ENCODE measurements around the gene IGF2BP2. TPM values are rescaled to one million over a fixed set of nuclear protein-coding genes. Genes with fewer than 3 reads are reported as not detected.

The IGF2BP2 gene
- total and polyA plus RNA-seq, 11 donors: 5.9 to 21.8 (median 16.8) TPM

DNA sequence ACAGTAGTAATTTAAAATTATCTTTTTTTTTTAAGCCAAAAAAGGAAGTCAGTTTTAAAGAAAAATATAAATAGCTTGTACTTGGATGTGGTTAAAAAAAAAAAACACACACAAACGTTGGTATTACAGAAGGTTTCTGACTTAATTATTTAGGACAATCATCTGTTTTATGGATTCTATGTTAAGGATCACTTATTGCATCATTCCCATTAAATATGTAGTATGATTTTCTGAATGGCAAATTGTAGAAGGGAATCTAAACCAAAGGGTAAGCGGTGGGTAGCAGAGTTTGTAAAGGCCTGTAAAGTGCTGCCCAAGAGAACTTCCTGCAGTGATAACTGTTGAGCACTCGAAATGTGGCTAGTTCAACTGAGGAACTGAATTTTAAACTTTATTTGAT lies 230.8 kb downstream of the IGF2BP2 start:
- Histone ChIP-seq H3K27ac (no peak overlapping the region), H3K4me3 (no peak overlapping the region), H3K36me3 (peaks cover 0 to 84% (median 68%) of the 10 kb centered on the region in 9 donors), H3K27me3 (no peaks in the 10 kb centered on the region), H3K9me3 (no peaks in the 10 kb centered on the region), H3K4me1 (peaks cover 0 to 11% (median 3%) of the 10 kb centered on the region in 12 donors)
- TF ChIP-seq POLR2A (IDR thresholded peaks at IDR 0.05) (no peak), CTCF (IDR thresholded peaks at IDR 0.05) (no peak)
- ATAC-seq (no peak), DNase-seq (no peak)
- intact Hi-C loops (cut with DNase I): no loop called here
- 71 to 77% (median 75%) methylated on average over 3 of the region's 3 CpGs for WGBS, 4 donors

Small RNA genes within 50 kb of the gene (microRNA-seq; reads per million reads assigned to microRNA genes)
- 0 reads per million in 4 donors for gene MIR548AQ

Other genes with a start within 250 kb of the IGF2BP2 start
- gene SENP2, start 238.7 kb downstream of the IGF2BP2 start, total RNA-seq: 10 to 100 TPM; 19.3 to 42.4 (median 33.1) TPM
- 10 to 100 TPM in 1 of 2 donors, 1 to 10 TPM in 1; 7.7 to 25.9 TPM for gene SENP2, start 238.7 kb downstream of the IGF2BP2 start, polyA plus RNA-seq
- gene TRA2B, start 113.0 kb upstream of the IGF2BP2 start, total RNA-seq: 10 to 100 TPM; 40.4 to 66.0 (median 46.1) TPM
- 10 to 100 TPM; 28.5 to 58.1 TPM for gene TRA2B, start 113.0 kb upstream of the IGF2BP2 start, polyA plus RNA-seq